NCI-H2107 treated with DMSO at 0.1 percent for 48 hours (cell line): ENCODE results near the gene FRG1.
"Not testable (repeated sequence)": the region's sequence is repeated elsewhere in the genome, so short reads cannot be mapped to it uniquely, and the experiment has no call there.

Experiments used
- DNase-seq: peaks from one replicate; lab custom pipeline; 2025; ENCODE audit not compliant: unreplicated experiment; lab: John Stamatoyannopoulos, UW

The FRG1 gene

GRCh38 chr4:189940178-189941004 is at the start of gene FRG1:
TSS of gene FRG1 (plus strand) at chr4:189940872. CDS start at chr4:189941010, 138 bp downstream.
- no peak for DNase-seq

- DNase-seq = no peak
These were observed 43.0 kb upstream of the FRG1 start for GRCh38 chr4:189897667-189898066.

GRCh38 chr4:189899481-189900015 is 41.1 kb upstream of the FRG1 start:
- DNase-seq = not testable (repeated sequence)

GRCh38 chr4:189904420-189905027 is 36.1 kb upstream of the FRG1 start:
- not testable (repeated sequence) for DNase-seq

GRCh38 chr4:189912170-189912569 is 28.5 kb upstream of the FRG1 start:
- DNase-seq = no peak

GRCh38 chr4:189917161-189917891 is 23.3 kb upstream of the FRG1 start:
- no peak for DNase-seq

- DNase-seq = no peak
These were observed 19.6 kb upstream of the FRG1 start for GRCh38 chr4:189921058-189921457.

GRCh38 chr4:189926742-189927141 is 13.9 kb upstream of the FRG1 start:
- DNase-seq = not testable (repeated sequence)

GRCh38 chr4:189941005-189941450 is 356 bp downstream of the FRG1 start:
- no peak for DNase-seq

- not testable (repeated sequence) for DNase-seq
These were observed 1.7 kb downstream of the FRG1 start for GRCh38 chr4:189942412-189942811.

GRCh38 chr4:189944077-189944476 is 3.4 kb downstream of the FRG1 start:
- not testable (repeated sequence) for DNase-seq

- not testable (repeated sequence) for DNase-seq
These were observed 6.2 kb downstream of the FRG1 start for GRCh38 chr4:189946906-189947305.

GRCh38 chr4:189948486-189948885 is 7.8 kb downstream of the FRG1 start:
- not testable (repeated sequence) for DNase-seq

- DNase-seq = not testable (repeated sequence)
These were observed 28.6 kb downstream of the FRG1 start for GRCh38 chr4:189969291-189969690.

- no peak for DNase-seq
These were observed 33.0 kb downstream of the FRG1 start for GRCh38 chr4:189973646-189974045.

GRCh38 chr4:189974056-189974455 is 33.4 kb downstream of the FRG1 start:
- no peak for DNase-seq

GRCh38 chr4:189979196-189980047 is 38.8 kb downstream of the FRG1 start:
- DNase-seq = no peak

- DNase-seq = not testable (repeated sequence)
These were observed 39.6 kb downstream of the FRG1 start for GRCh38 chr4:189980292-189980691.

- no peak for DNase-seq
These were observed 41.3 kb downstream of the FRG1 start for GRCh38 chr4:189981970-189982369.

- DNase-seq = not testable (repeated sequence)
These were observed 43.3 kb downstream of the FRG1 start for GRCh38 chr4:189983916-189984526.
